Measurements from ENCODE around the gene ALG10B.
"Not testable (repeated sequence)": the region's sequence is repeated elsewhere in the genome, so short reads cannot be mapped to it uniquely, and the experiment has no call there.

ALG10B gene

GRCh38 chr12:38324912-38325311 is 8.3 kb downstream of the ALG10B start:
- H3K27ac ChIP-seq, result no peak overlapping the region
- no peak overlapping the region for H2AFZ ChIP-seq (ENCODE audit: low read depth)
- H3K27me3 ChIP-seq (ENCODE audit: insufficient read depth, low read depth), result no peaks in the 10 kb centered on the region
- H3K9ac ChIP-seq, result no peak overlapping the region
- no peaks in the 10 kb centered on the region for H3K36me3 ChIP-seq (ENCODE audit: insufficient read depth)
- no peak for TF ChIP-seq CTCF (conservative IDR thresholded peaks at IDR 0.05; ENCODE audit: low read depth, low read length)
- H4K20me1 ChIP-seq (ENCODE audit: insufficient read depth), result no peaks in the 10 kb centered on the region
- no peaks in the 10 kb centered on the region for H3K79me2 ChIP-seq (ENCODE audit: insufficient read depth, low read depth)
- H3K4me3 ChIP-seq (IDR thresholded peaks at IDR 0.05; ENCODE audit: insufficient read depth, low read depth, low read length), result no peak overlapping the region
- no peak overlapping the region for H3K4me2 ChIP-seq
- no peaks in the 10 kb centered on the region for H3K4me1 ChIP-seq (ENCODE audit: low read depth, poor library complexity, severe bottlenecking)

- Histone ChIP-seq H3K4me3 (IDR thresholded peaks at IDR 0.05; ENCODE audit: insufficient read depth, low read depth, low read length) (no peak overlapping the region), H3K4me2 (no peak overlapping the region), H3K36me3 (ENCODE audit: insufficient read depth) (no peaks in the 10 kb centered on the region), H3K79me2 (ENCODE audit: insufficient read depth, low read depth) (no peaks in the 10 kb centered on the region), H3K9ac (no peak overlapping the region), H3K27me3 (ENCODE audit: insufficient read depth, low read depth) (no peaks in the 10 kb centered on the region), H3K4me1 (ENCODE audit: low read depth, poor library complexity, severe bottlenecking) (no peaks in the 10 kb centered on the region), H4K20me1 (ENCODE audit: insufficient read depth) (no peaks in the 10 kb centered on the region), H3K27ac (no peak overlapping the region), H2AFZ (ENCODE audit: low read depth) (no peak overlapping the region)
- no peak for TF ChIP-seq CTCF (conservative IDR thresholded peaks at IDR 0.05; ENCODE audit: low read depth, low read length)
These were observed 10.8 kb downstream of the ALG10B start for GRCh38 chr12:38327356-38327755.

GRCh38 chr12:38328306-38328895 is 11.8 kb downstream of the ALG10B start:
- Histone ChIP-seq H4K20me1 (ENCODE audit: insufficient read depth) (no peaks in the 10 kb centered on the region), H3K9ac (no peak overlapping the region), H3K4me3 (IDR thresholded peaks at IDR 0.05; ENCODE audit: insufficient read depth, low read depth, low read length) (no peak overlapping the region), H3K27me3 (ENCODE audit: insufficient read depth, low read depth) (no peaks in the 10 kb centered on the region), H3K4me2 (no peak overlapping the region), H2AFZ (ENCODE audit: low read depth) (no peak overlapping the region), H3K79me2 (ENCODE audit: insufficient read depth, low read depth) (no peaks in the 10 kb centered on the region), H3K4me1 (ENCODE audit: low read depth, poor library complexity, severe bottlenecking) (no peaks in the 10 kb centered on the region), H3K36me3 (ENCODE audit: insufficient read depth) (no peaks in the 10 kb centered on the region), H3K27ac (no peak overlapping the region)
- TF ChIP-seq CTCF (conservative IDR thresholded peaks at IDR 0.05; ENCODE audit: low read depth, low read length), result peak; percentile 77

GRCh38 chr12:38330414-38330813 is 13.8 kb downstream of the ALG10B start:
- H3K27me3 ChIP-seq (ENCODE audit: insufficient read depth, low read depth); H3K27ac ChIP-seq; H3K9ac ChIP-seq; H4K20me1 ChIP-seq (ENCODE audit: insufficient read depth); H3K4me3 ChIP-seq (IDR thresholded peaks at IDR 0.05; ENCODE audit: insufficient read depth, low read depth, low read length); H3K36me3 ChIP-seq (ENCODE audit: insufficient read depth); H3K79me2 ChIP-seq (ENCODE audit: insufficient read depth, low read depth); H3K4me2 ChIP-seq; H2AFZ ChIP-seq (ENCODE audit: low read depth); H3K4me1 ChIP-seq (ENCODE audit: low read depth, poor library complexity, severe bottlenecking): not testable (repeated sequence)

GRCh38 chr12:38332814-38333213 is 16.2 kb downstream of the ALG10B start:
- H3K4me3 ChIP-seq (IDR thresholded peaks at IDR 0.05; ENCODE audit: insufficient read depth, low read depth, low read length), result no peak overlapping the region
- H3K27ac ChIP-seq, result no peak overlapping the region
- no peaks in the 10 kb centered on the region for H3K79me2 ChIP-seq (ENCODE audit: insufficient read depth, low read depth)
- no peaks in the 10 kb centered on the region for H4K20me1 ChIP-seq (ENCODE audit: insufficient read depth)
- H2AFZ ChIP-seq (ENCODE audit: low read depth), result no peak overlapping the region
- H3K4me2 ChIP-seq, result no peak overlapping the region
- H3K36me3 ChIP-seq (ENCODE audit: insufficient read depth), result no peaks in the 10 kb centered on the region
- H3K27me3 ChIP-seq (ENCODE audit: insufficient read depth, low read depth), result no peaks in the 10 kb centered on the region
- H3K9ac ChIP-seq, result no peak overlapping the region
- H3K4me1 ChIP-seq (ENCODE audit: low read depth, poor library complexity, severe bottlenecking), result no peaks in the 10 kb centered on the region
- TF ChIP-seq CTCF (conservative IDR thresholded peaks at IDR 0.05; ENCODE audit: low read depth, low read length), result no peak

Data from KMS-11 (cell line).